ENCODE data around the gene PXK. TPM values are rescaled to one million over a fixed set of nuclear protein-coding genes. Genes with fewer than 3 reads are reported as not detected.
A peak's percentile ranks its signal among the peaks of the same experiment; 100 is the strongest.

PXK gene
- total RNA-seq, 5 donors from 2014 or later (not counting 1 experiment from before 2014, with no cell fraction given): 17.4 to 23.0 (median 21.8) TPM

- no peaks in the 10 kb centered on the region for H3K4me1 Mint-ChIP-seq
- H3K27me3 Mint-ChIP-seq: peaks cover 28 to 34% of the 10 kb centered on the region in 2 donors
- peaks cover 0 to 14% (median 0%) of the 10 kb centered on the region in 3 donors for H3K9me3 Mint-ChIP-seq
- WGBS (ENCODE audit: insufficient coverage): no CpG with 5 or more reads among the region's 2 CpGs
- no peaks in the 10 kb centered on the region for H3K9me3 ChIP-seq
- H3K27ac ChIP-seq (ENCODE audit: low read length): no peak overlapping the region
- no peak overlapping the region for H3K27ac Mint-ChIP-seq
- no peaks in the 10 kb centered on the region for H3K4me1 ChIP-seq (ENCODE audit: control insufficient read depth in 1 of 2, extremely low read depth in 1 of 2, insufficient read depth in 2 of 2, low read length in 2 of 2)
- no peaks in the 10 kb centered on the region for H3K36me3 ChIP-seq (ENCODE audit: control insufficient read depth in 2 of 2, extremely low read depth in 1 of 2, insufficient read depth in 1 of 2, low read length in 1 of 2)
- ATAC-seq (replicated peaks in 1 of 4) (no peak), DNase-seq (no peak)
- H3K4me3 ChIP-seq (ENCODE audit: control insufficient read depth in 1 of 2, extremely low read depth in 1 of 2, low read length in 1 of 2): no peak overlapping the region
- H3K27me3 ChIP-seq (replicated peaks in 1 of 2; ENCODE audit: control insufficient read depth in 2 of 2, extremely low read depth in 1 of 2, insufficient read depth in 2 of 2, low read length in 1 of 2): peaks cover 0 to 32% of the 10 kb centered on the region in 2 experiments
- POLR2A ChIA-PET: no interaction called here
- CTCF ChIA-PET: interaction anchor here (0.5 to 1.1 kb wide), 2 partner anchors 28 to 111 kb away, joined by 3 to 6 read pairs; no protein-coding TSS in a partner anchor
- no peak overlapping the region for H3K4me3 Mint-ChIP-seq
- H3K36me3 Mint-ChIP-seq: peaks cover 1% of the 10 kb centered on the region
Observed at GRCh38 chr3:58299075-58299474, 33.6 kb upstream of the PXK start.

GRCh38 chr3:58299839-58300516 lies 32.7 kb upstream of the PXK start:
- no peak overlapping the region for H3K27ac Mint-ChIP-seq
- Histone ChIP-seq H3K4me1 (ENCODE audit: control insufficient read depth in 1 of 2, extremely low read depth in 1 of 2, insufficient read depth in 2 of 2, low read length in 2 of 2) (no peaks in the 10 kb centered on the region), H3K4me3 (ENCODE audit: control insufficient read depth in 1 of 2, extremely low read depth in 1 of 2, low read length in 1 of 2) (no peak overlapping the region), H3K27ac (ENCODE audit: low read length) (no peak overlapping the region), H3K27me3 (replicated peaks in 1 of 2; ENCODE audit: control insufficient read depth in 2 of 2, extremely low read depth in 1 of 2, insufficient read depth in 2 of 2, low read length in 1 of 2) (peaks cover 0 to 32% of the 10 kb centered on the region in 2 experiments), H3K9me3 (no peaks in the 10 kb centered on the region), H3K36me3 (ENCODE audit: control insufficient read depth in 2 of 2, extremely low read depth in 1 of 2, insufficient read depth in 1 of 2, low read length in 1 of 2) (no peaks in the 10 kb centered on the region)
- ChIA-PET CTCF (interaction anchor here (0.6 to 1.1 kb wide), 2 partner anchors 36 to 112 kb away, joined by 3 to 6 read pairs; no protein-coding TSS in a partner anchor), POLR2A (interaction anchor here in 1 of 2 donors (0.6 kb wide), 1 partner anchor 34 kb away, joined by 6 read pairs; no protein-coding TSS in a partner anchor)
- 5% methylated on average over 3 of the region's 8 CpGs for WGBS (ENCODE audit: insufficient coverage)
- H3K36me3 Mint-ChIP-seq: no peaks in the 10 kb centered on the region
- peaks cover 0 to 1% (median 0%) of the 10 kb centered on the region in 3 donors for H3K4me1 Mint-ChIP-seq
- peaks cover 28 to 34% of the 10 kb centered on the region in 2 donors for H3K27me3 Mint-ChIP-seq
- no peak overlapping the region for H3K4me3 Mint-ChIP-seq
- peak in 1 of 35 experiments; percentile 16 for DNase-seq
- peaks cover 0 to 14% (median 0%) of the 10 kb centered on the region in 3 donors for H3K9me3 Mint-ChIP-seq
- ATAC-seq (replicated peaks in 1 of 4): no peak

GRCh38 chr3:58305882-58306711 lies 26.6 kb upstream of the PXK start, which contains the start of the genes HTD2 and RPP14:
Gene HTD2 (plus strand): TSS chr3:58306520. CDS start chr3:58317614, 11,094 bp downstream.
Gene RPP14 (plus strand): TSS chr3:58306245. CDS start chr3:58310330, 4,085 bp downstream.
- Histone ChIP-seq H3K9me3 (no peaks in the 10 kb centered on the region), H3K4me3 (ENCODE audit: control insufficient read depth in 1 of 2, extremely low read depth in 1 of 2, low read length in 1 of 2) (peak within 1 kb of the TSS; percentile 82 to 90), H3K4me1 (ENCODE audit: control insufficient read depth in 1 of 2, extremely low read depth in 1 of 2, insufficient read depth in 2 of 2, low read length in 2 of 2) (peaks cover 14 to 35% of the 10 kb centered on the region in 2 experiments), H3K36me3 (ENCODE audit: control insufficient read depth in 2 of 2, extremely low read depth in 1 of 2, insufficient read depth in 1 of 2, low read length in 1 of 2) (peaks cover 0 to 14% of the 10 kb centered on the region in 2 donors), H3K27me3 (replicated peaks in 1 of 2; ENCODE audit: control insufficient read depth in 2 of 2, extremely low read depth in 1 of 2, insufficient read depth in 2 of 2, low read length in 1 of 2) (peaks cover 0 to 3% of the 10 kb centered on the region in 2 experiments), H3K27ac (ENCODE audit: low read length) (peak within 1 kb of the TSS; percentile 95)
- CTCF ChIA-PET: interaction anchor here (0.5 to 2.9 kb wide), 33 partner anchors 11 to 1745 kb away, joined by 3 to 53 read pairs (median 4); partner anchors contain the start of genes KCTD6 (in 2 of the 2), ABHD6 (in 1 of the 2), FLNB (in 1 of the 2) and PDHB (in 1 of the 2)
- Mint-ChIP-seq H3K27me3 (peaks cover 13 to 15% of the 10 kb centered on the region in 2 donors), H3K4me1 (peaks cover 33 to 43% (median 38%) of the 10 kb centered on the region in 3 donors), H3K4me3 (peak within 1 kb of the TSS; percentile 92 to 99 (median 97)), H3K36me3 (peaks cover 7% of the 10 kb centered on the region), H3K27ac (peak within 1 kb of the TSS; percentile 98 to 99), H3K9me3 (peaks cover 0 to 8% (median 0%) of the 10 kb centered on the region in 3 donors)
- peak; percentile 94 to 100 (median 98) for DNase-seq
- peak; percentile 88 to 93 (median 89) for ATAC-seq (replicated peaks in 1 of 4)
- POLR2A ChIA-PET: interaction anchor here (0.6 to 1.2 kb wide), 5 partner anchors 13 to 709 kb away, joined by 4 to 5 read pairs (median 4); partner anchors contain the start of gene ARF4 (in 1 of the 2)
- 4% methylated on average over 58 of the region's 71 CpGs for WGBS (ENCODE audit: insufficient coverage)

GRCh38 chr3:58307639-58308215 lies 25.0 kb upstream of the PXK start:
- DNase-seq (peak in 26 of 35 experiments; percentile 7 to 75 (median 30)), ATAC-seq (replicated peaks in 1 of 4) (no peak)
- H3K27ac ChIP-seq (ENCODE audit: low read length): peak overlapping the region; percentile 95
- peak overlapping the region; percentile 82 to 90 for H3K4me3 ChIP-seq (ENCODE audit: control insufficient read depth in 1 of 2, extremely low read depth in 1 of 2, low read length in 1 of 2)
- H3K36me3 ChIP-seq (ENCODE audit: control insufficient read depth in 2 of 2, extremely low read depth in 1 of 2, insufficient read depth in 1 of 2, low read length in 1 of 2): peaks cover 5 to 29% of the 10 kb centered on the region in 2 donors
- Mint-ChIP-seq H3K9me3 (no peaks in the 10 kb centered on the region), H3K27me3 (peaks cover under 1 to 2% of the 10 kb centered on the region in 2 donors), H3K4me3 (peak overlapping the region; percentile 92 to 99 (median 97)), H3K4me1 (peaks cover 33 to 46% (median 43%) of the 10 kb centered on the region in 3 donors), H3K27ac (peak overlapping the region in 1 of 2 donors; percentile 58), H3K36me3 (peaks cover 18% of the 10 kb centered on the region)
- H3K27me3 ChIP-seq (replicated peaks in 1 of 2; ENCODE audit: control insufficient read depth in 2 of 2, extremely low read depth in 1 of 2, insufficient read depth in 2 of 2, low read length in 1 of 2): no peaks in the 10 kb centered on the region
- no peaks in the 10 kb centered on the region for H3K9me3 ChIP-seq
- WGBS (ENCODE audit: insufficient coverage): 43% methylated on average over 2 of the region's 10 CpGs
- H3K4me1 ChIP-seq (ENCODE audit: control insufficient read depth in 1 of 2, extremely low read depth in 1 of 2, insufficient read depth in 2 of 2, low read length in 2 of 2): peaks cover 14 to 35% of the 10 kb centered on the region in 2 experiments
- ChIA-PET CTCF (interaction anchor here (0.5 to 2.9 kb wide), 18 partner anchors 9 to 324 kb away, joined by 3 to 53 read pairs (median 6); partner anchors contain the start of genes KCTD6 (in 2 of the 2), ABHD6 (in 1 of the 2), FLNB (in 1 of the 2) and PXK (in 1 of the 2)), POLR2A (interaction anchor here (0.5 to 1.1 kb wide), 3 partner anchors 8 to 70 kb away, joined by 3 to 5 read pairs (median 5); partner anchors contain the start of gene ABHD6 (in 1 of the 2))

- ATAC-seq (replicated peaks in 1 of 4): no peak
- WGBS (ENCODE audit: insufficient coverage): no CpG with 5 or more reads among the region's 1 CpG
- Histone ChIP-seq H3K4me1 (ENCODE audit: control insufficient read depth in 1 of 2, extremely low read depth in 1 of 2, insufficient read depth in 2 of 2, low read length in 2 of 2) (peaks cover 14 to 35% of the 10 kb centered on the region in 2 experiments), H3K36me3 (ENCODE audit: control insufficient read depth in 2 of 2, extremely low read depth in 1 of 2, insufficient read depth in 1 of 2, low read length in 1 of 2) (peaks cover 5 to 36% of the 10 kb centered on the region in 2 donors), H3K9me3 (no peaks in the 10 kb centered on the region), H3K4me3 (ENCODE audit: control insufficient read depth in 1 of 2, extremely low read depth in 1 of 2, low read length in 1 of 2) (no peak overlapping the region), H3K27ac (ENCODE audit: low read length) (no peak overlapping the region), H3K27me3 (replicated peaks in 1 of 2; ENCODE audit: control insufficient read depth in 2 of 2, extremely low read depth in 1 of 2, insufficient read depth in 2 of 2, low read length in 1 of 2) (no peaks in the 10 kb centered on the region)
- POLR2A ChIA-PET: interaction anchor here in 1 of 2 donors (0.7 kb wide), 1 partner anchor 15 kb away, joined by 3 read pairs; no protein-coding TSS in a partner anchor
- peak overlapping the region; percentile 39 to 58 for H3K27ac Mint-ChIP-seq
- peak overlapping the region in 1 of 3 donors; percentile 99 for H3K4me3 Mint-ChIP-seq
- H3K4me1 Mint-ChIP-seq: peaks cover 33 to 48% (median 47%) of the 10 kb centered on the region in 3 donors
- CTCF ChIA-PET: interaction anchor here (0.5 to 2.9 kb wide), 7 partner anchors 8 to 1827 kb away, joined by 3 to 28 read pairs (median 3); no protein-coding TSS in a partner anchor
- H3K36me3 Mint-ChIP-seq: peaks cover 24% of the 10 kb centered on the region
- H3K27me3 Mint-ChIP-seq: no peaks in the 10 kb centered on the region
- no peaks in the 10 kb centered on the region for H3K9me3 Mint-ChIP-seq
- peak in 1 of 35 experiments; percentile 12 for DNase-seq
Observed at GRCh38 chr3:58308728-58309127, 24.0 kb upstream of the PXK start.
